ENCODE data around the gene RNF207. TPM values are rescaled to one million over a fixed set of nuclear protein-coding genes. Genes with fewer than 3 reads are reported as not detected.

The RNF207 gene
- 19.4 TPM for total RNA-seq

- no peaks in the 10 kb centered on the region for H3K27me3 ChIP-seq
- no peak for DNase-seq (ENCODE audit: extremely low spot score in 2 of 2)
- H3K9me3 ChIP-seq = no peaks in the 10 kb centered on the region
- TF ChIP-seq POLR2AphosphoS5 (IDR thresholded peaks at IDR 0.05; ENCODE audit: insufficient read depth in 1 of 2, low read depth in 1 of 2) (peak in 1 of 2 donors; percentile 71), CTCF (IDR thresholded peaks at IDR 0.05) (no peak), POLR2A (IDR thresholded peaks at IDR 0.05) (no peak)
- peak within 1 kb of the TSS; percentile 43 to 53 for H3K4me3 ChIP-seq
- peak within 1 kb of the TSS; percentile 72 for H3K27ac ChIP-seq
- H3K4me1 ChIP-seq = peaks cover 52% of the 10 kb centered on the region
- no peaks in the 10 kb centered on the region for H3K36me3 ChIP-seq
- intact Hi-C loops (cut with DNase I) = no loop called here
Measured at GRCh38 chr1:6205849-6206519, at the start of gene RNF207. Gene RNF207, plus strand, starts transcription at chr1:6206119. Its CDS starts 417 bp downstream, at chr1:6206536.

- DNase-seq (ENCODE audit: extremely low spot score in 2 of 2) = no peak
- Histone ChIP-seq H3K27me3 (no peaks in the 10 kb centered on the region), H3K27ac (no peak overlapping the region), H3K4me3 (no peak overlapping the region), H3K4me1 (no peaks in the 10 kb centered on the region), H3K36me3 (no peaks in the 10 kb centered on the region), H3K9me3 (no peaks in the 10 kb centered on the region)
- TF ChIP-seq CTCF (IDR thresholded peaks at IDR 0.05) (no peak), POLR2A (IDR thresholded peaks at IDR 0.05) (no peak), POLR2AphosphoS5 (IDR thresholded peaks at IDR 0.05; ENCODE audit: insufficient read depth in 1 of 2, low read depth in 1 of 2) (no peak)
- intact Hi-C loops (cut with DNase I) = no loop called here
Measured at GRCh38 chr1:6157132-6157527, 48.8 kb upstream of the RNF207 start.

GRCh38 chr1:6157528-6158174, 48.3 kb upstream of the RNF207 start:
- intact Hi-C loops (cut with DNase I) = no loop called here
- H3K4me3 ChIP-seq = no peak overlapping the region

GRCh38 chr1:6158181-6158580, 47.7 kb upstream of the RNF207 start:
- no peaks in the 10 kb centered on the region for H3K9me3 ChIP-seq
- no peak overlapping the region for H3K27ac ChIP-seq
- DNase-seq (ENCODE audit: extremely low spot score in 2 of 2) = no peak
- H3K4me3 ChIP-seq = no peak overlapping the region
- no peaks in the 10 kb centered on the region for H3K36me3 ChIP-seq
- H3K27me3 ChIP-seq = no peaks in the 10 kb centered on the region
- H3K4me1 ChIP-seq = no peaks in the 10 kb centered on the region
- TF ChIP-seq CTCF (IDR thresholded peaks at IDR 0.05) (no peak), POLR2AphosphoS5 (IDR thresholded peaks at IDR 0.05; ENCODE audit: insufficient read depth in 1 of 2, low read depth in 1 of 2) (no peak), POLR2A (IDR thresholded peaks at IDR 0.05) (no peak)
- intact Hi-C loops (cut with DNase I) = no loop called here

More at GRCh38 chr1:6157528-6158174, 48.3 kb upstream of the RNF207 start:
- H3K27me3 ChIP-seq = no peaks in the 10 kb centered on the region
- no peak overlapping the region for H3K27ac ChIP-seq
- no peaks in the 10 kb centered on the region for H3K4me1 ChIP-seq
- DNase-seq (ENCODE audit: extremely low spot score in 2 of 2) = no peak
- no peaks in the 10 kb centered on the region for H3K36me3 ChIP-seq
- no peaks in the 10 kb centered on the region for H3K9me3 ChIP-seq
- TF ChIP-seq POLR2AphosphoS5 (IDR thresholded peaks at IDR 0.05; ENCODE audit: insufficient read depth in 1 of 2, low read depth in 1 of 2) (peak; percentile 10 to 43), POLR2A (IDR thresholded peaks at IDR 0.05) (no peak)

GRCh38 chr1:6162341-6162740, 43.6 kb upstream of the RNF207 start:
- H3K4me1 ChIP-seq = no peaks in the 10 kb centered on the region
- no peak overlapping the region for H3K27ac ChIP-seq
- H3K36me3 ChIP-seq = no peaks in the 10 kb centered on the region
- TF ChIP-seq CTCF (IDR thresholded peaks at IDR 0.05) (no peak), POLR2AphosphoS5 (IDR thresholded peaks at IDR 0.05; ENCODE audit: insufficient read depth in 1 of 2, low read depth in 1 of 2) (no peak), POLR2A (IDR thresholded peaks at IDR 0.05) (no peak)
- H3K9me3 ChIP-seq = no peaks in the 10 kb centered on the region
- no peaks in the 10 kb centered on the region for H3K27me3 ChIP-seq
- no peak overlapping the region for H3K4me3 ChIP-seq
- intact Hi-C loops (cut with DNase I) = no loop called here
- no peak for DNase-seq (ENCODE audit: extremely low spot score in 2 of 2)
